Measurements from ENCODE around the gene DARS1. TPM values are rescaled to one million over a fixed set of nuclear protein-coding genes. Genes with fewer than 3 reads are reported as not detected.

DARS1 gene
- total RNA-seq (2021; ENCODE audit: unreplicated experiment): 85.3 TPM
- polyA plus RNA-seq (2012; ENCODE audit: insufficient read length): 114 TPM
- percentile 93 among the genes with signal in this experiment for Bru-seq, nascent RNA
- BruChase-seq, experiment 1, labeled RNA remaining after a 2-hour chase: percentile 81 among the genes with signal in this experiment
- percentile 86 among the genes with signal in this experiment for BruChase-seq, experiment 2, labeled RNA remaining after a 6-hour chase
- long read RNA-seq, transcript DARS-201 (16 exons, 2,361 nt): major isoform, 206 of 233 reads
- long read RNA-seq, partial matches to known transcripts: 11 of 233 reads
- long read RNA-seq, other reads (novel, unspliced or antisense): 15 of 233 reads

GRCh38 chr2:135985018-135985825 is at the start of gene DARS1:
Gene DARS1, minus strand, starts transcription at chr2:135985626. Its CDS starts 158 bp downstream, at chr2:135985468.
- in situ Hi-C loops (cut with HindIII; ENCODE audit: low pct_unique_long_range_greater_than_20kb, low sequenced_read_pairs) (no loop called here), intact Hi-C loops (cut with micrococcal nuclease; ENCODE audit: unreplicated experiment) (loop anchor here (10.0 kb wide), 1 partner anchor 130 kb away; the partner anchor contains the start of gene CXCR4)
- TF ChIP-seq POLR2AphosphoS5 (IDR thresholded peaks at IDR 0.05; ENCODE audit: low read depth, low read length): peak; percentile 88
- no peak for TF ChIP-seq CTCF (IDR thresholded peaks at IDR 0.05)
- Histone ChIP-seq H3K36me3 (ENCODE audit: control insufficient read depth, insufficient read depth, low read length) (peaks cover 23% of the 10 kb centered on the region), H3K9me3 (ENCODE audit: control insufficient read depth, insufficient read depth, low read depth, low read length) (no peaks in the 10 kb centered on the region), H3K4me3 (ENCODE audit: low read depth in 2 of 2, low read length in 2 of 2) (peak within 1 kb of the TSS; percentile 91 to 94), H3K27me3 (ENCODE audit: control insufficient read depth, insufficient read depth, low read length) (no peaks in the 10 kb centered on the region), H3K4me1 (ENCODE audit: control insufficient read depth, insufficient read depth, low read length) (peaks cover 15% of the 10 kb centered on the region; the same call in 1 of the 2 replicates), H3K27ac (ENCODE audit: low read length) (peak within 1 kb of the TSS; percentile 97)
- ATAC-seq (peak; percentile 98), DNase-seq (ENCODE audit: low read depth, low spot score) (peak; percentile 69)
- CTCF ChIA-PET: no interaction called here
- POLR2A ChIA-PET: interaction anchor here (0.7 kb wide), 1 partner anchor 109 kb away, joined by 3 read pairs; the partner anchor contains the start of gene MCM6
- no TSS peak for BruUV-seq (replicated peaks)

DNA sequence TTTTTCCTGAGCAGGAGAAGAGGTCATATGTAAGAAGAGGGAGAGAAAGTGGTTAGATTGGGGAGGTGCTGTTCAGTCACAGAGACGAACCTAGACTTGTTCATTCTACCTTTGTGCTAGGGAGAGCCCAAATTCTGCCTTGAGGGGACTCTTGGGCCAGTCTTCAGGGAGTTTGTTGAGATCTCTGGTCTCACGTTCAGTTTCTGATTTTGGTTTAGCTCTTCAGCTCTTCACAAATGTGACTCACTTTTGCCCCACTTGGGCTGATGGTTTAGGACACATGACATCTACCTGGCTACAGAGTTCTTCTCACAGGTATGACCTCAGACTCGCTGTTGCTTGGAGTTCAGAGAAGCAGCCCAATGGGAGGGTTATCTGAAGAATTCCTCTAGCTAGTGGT is 49.2 kb upstream of the DARS1 start:
- no TSS peak for BruUV-seq (replicated peaks)
- no peaks in the 10 kb centered on the region for H3K4me1 ChIP-seq (ENCODE audit: control insufficient read depth, insufficient read depth, low read length)
- no peaks in the 10 kb centered on the region for H3K36me3 ChIP-seq (ENCODE audit: control insufficient read depth, insufficient read depth, low read length)
- intact Hi-C loops (cut with micrococcal nuclease; ENCODE audit: unreplicated experiment) (no loop called here), in situ Hi-C loops (cut with HindIII; ENCODE audit: low pct_unique_long_range_greater_than_20kb, low sequenced_read_pairs) (no loop called here)
- TF ChIP-seq REST (IDR thresholded peaks at IDR 0.05; ENCODE audit: insufficient read depth in 1 of 2, low read depth in 2 of 2, low read length in 1 of 2): no peak
- no peak for TF ChIP-seq CTCF (IDR thresholded peaks at IDR 0.05)
- no peak for TF ChIP-seq SIN3A (IDR thresholded peaks at IDR 0.05; ENCODE audit: borderline replicate concordance, insufficient read depth, low read depth, low read length)
- no peak for TF ChIP-seq POLR2AphosphoS5 (IDR thresholded peaks at IDR 0.05; ENCODE audit: low read depth, low read length)
- no peak for TF ChIP-seq TCF7L2 (IDR thresholded peaks at IDR 0.05; ENCODE audit: low read depth, low read length)
- ATAC-seq: no peak
- H3K9me3 ChIP-seq (ENCODE audit: control insufficient read depth, insufficient read depth, low read depth, low read length): no peaks in the 10 kb centered on the region
- H3K4me3 ChIP-seq (ENCODE audit: low read depth in 2 of 2, low read length in 2 of 2): no peak overlapping the region
- peaks cover 12% of the 10 kb centered on the region for H3K27me3 ChIP-seq (ENCODE audit: control insufficient read depth, insufficient read depth, low read length)
- ChIA-PET POLR2A (no interaction called here), CTCF (no interaction called here)
- DNase-seq (ENCODE audit: low read depth, low spot score): no peak
- H3K27ac ChIP-seq (ENCODE audit: low read length): no peak overlapping the region
